ENCODE data around the gene CHCHD4.
"Not testable (repeated sequence)": the region's sequence is repeated elsewhere in the genome, so short reads cannot be mapped to it uniquely, and the experiment has no call there.

DNA sequence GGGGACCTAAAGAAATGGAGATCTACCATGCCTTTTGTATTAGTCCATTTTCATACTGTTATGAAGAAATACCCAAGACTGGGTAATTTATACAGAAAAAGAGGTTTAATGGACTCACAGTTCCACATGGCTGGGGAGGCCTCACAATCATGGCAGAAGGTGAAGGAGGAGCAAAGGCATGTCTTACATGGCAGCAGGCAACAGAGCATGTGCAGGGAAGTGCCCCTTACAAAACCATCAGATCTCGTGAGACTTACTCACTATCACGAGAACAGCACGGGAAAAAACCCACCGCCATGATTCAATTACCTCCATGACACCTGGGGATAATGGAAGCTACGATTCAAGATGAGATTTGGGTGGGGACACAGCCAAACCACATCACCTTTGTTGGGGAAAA is 37.2 kb downstream of the CHCHD4 start:
- not testable (repeated sequence) for TF ChIP-seq POLR2AphosphoS5 (IDR thresholded peaks at IDR 0.05)
- TF ChIP-seq, protein P1, sequence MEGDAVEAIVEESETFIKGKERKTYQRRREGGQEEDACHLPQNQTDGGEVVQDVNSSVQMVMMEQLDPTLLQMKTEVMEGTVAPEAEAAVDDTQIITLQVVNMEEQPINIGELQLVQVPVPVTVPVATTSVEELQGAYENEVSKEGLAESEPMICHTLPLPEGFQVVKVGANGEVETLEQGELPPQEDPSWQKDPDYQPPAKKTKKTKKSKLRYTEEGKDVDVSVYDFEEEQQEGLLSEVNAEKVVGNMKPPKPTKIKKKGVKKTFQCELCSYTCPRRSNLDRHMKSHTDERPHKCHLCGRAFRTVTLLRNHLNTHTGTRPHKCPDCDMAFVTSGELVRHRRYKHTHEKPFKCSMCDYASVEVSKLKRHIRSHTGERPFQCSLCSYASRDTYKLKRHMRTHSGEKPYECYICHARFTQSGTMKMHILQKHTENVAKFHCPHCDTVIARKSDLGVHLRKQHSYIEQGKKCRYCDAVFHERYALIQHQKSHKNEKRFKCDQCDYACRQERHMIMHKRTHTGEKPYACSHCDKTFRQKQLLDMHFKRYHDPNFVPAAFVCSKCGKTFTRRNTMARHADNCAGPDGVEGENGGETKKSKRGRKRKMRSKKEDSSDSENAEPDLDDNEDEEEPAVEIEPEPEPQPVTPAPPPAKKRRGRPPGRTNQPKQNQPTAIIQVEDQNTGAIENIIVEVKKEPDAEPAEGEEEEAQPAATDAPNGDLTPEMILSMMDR (IDR thresholded peaks at IDR 0.05): not testable (repeated sequence)
